ENCODE measurements around the gene SEPTIN12. TPM values are rescaled to one million over a fixed set of nuclear protein-coding genes. Genes with fewer than 3 reads are reported as not detected.

The SEPTIN12 gene
- total RNA-seq, 1 experiment from 2014 or later = not detected

DNA sequence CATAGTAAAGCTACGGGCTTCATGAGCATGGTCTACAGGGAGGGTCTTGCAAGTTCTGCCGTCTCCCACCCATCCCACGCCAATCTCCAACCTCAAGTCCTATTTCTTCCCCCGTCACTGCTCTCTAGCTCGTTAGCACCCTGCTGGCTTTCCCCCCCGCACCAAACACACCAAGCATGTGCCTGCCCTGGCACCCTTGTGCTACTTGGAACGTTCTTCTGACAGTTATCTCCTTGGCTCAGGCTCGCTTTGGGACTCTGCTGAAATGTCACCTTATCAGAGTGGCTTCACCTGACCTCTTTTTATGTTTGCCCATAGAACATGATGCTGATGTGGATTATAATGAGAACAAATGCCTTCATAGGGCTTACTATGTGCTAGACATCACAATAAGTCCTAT is 37.1 kb upstream of the SEPTIN12 start (continued):
- TF ChIP-seq, protein P1, sequence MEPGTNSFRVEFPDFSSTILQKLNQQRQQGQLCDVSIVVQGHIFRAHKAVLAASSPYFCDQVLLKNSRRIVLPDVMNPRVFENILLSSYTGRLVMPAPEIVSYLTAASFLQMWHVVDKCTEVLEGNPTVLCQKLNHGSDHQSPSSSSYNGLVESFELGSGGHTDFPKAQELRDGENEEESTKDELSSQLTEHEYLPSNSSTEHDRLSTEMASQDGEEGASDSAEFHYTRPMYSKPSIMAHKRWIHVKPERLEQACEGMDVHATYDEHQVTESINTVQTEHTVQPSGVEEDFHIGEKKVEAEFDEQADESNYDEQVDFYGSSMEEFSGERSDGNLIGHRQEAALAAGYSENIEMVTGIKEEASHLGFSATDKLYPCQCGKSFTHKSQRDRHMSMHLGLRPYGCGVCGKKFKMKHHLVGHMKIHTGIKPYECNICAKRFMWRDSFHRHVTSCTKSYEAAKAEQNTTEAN (CRISPR knock-in tag; IDR thresholded peaks at IDR 0.05) = no peak
- TF ChIP-seq NR2C2 (CRISPR knock-in tag; IDR thresholded peaks at IDR 0.05) = no peak

DNA sequence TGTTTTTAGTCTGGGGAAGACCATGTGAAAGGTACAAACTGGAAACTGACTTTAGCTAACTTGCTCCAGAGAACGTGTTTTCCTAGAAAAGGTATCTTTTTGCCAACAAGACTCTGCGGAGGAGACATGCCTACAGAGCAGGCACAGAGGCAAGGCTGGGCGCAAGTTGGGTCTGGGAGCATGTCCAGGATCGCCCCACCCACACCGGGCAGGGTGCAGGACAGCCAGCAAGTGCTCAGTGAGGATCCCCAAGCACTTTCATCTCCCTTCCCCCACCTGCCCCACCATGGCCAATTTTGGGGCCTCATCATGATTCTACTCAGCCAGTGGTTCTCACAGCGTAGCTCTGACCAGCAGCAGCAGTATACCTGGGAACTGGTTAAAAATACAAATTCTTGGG is 32.5 kb upstream of the SEPTIN12 start:
- TF ChIP-seq, protein P2, sequence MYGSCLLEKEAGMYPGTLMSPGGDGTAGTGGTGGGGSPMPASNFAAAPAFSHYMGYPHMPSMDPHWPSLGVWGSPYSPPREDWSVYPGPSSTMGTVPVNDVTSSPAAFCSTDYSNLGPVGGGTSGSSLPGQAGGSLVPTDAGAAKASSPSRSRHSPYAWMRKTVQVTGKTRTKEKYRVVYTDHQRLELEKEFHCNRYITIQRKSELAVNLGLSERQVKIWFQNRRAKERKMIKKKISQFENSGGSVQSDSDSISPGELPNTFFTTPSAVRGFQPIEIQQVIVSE (CRISPR knock-in tag; IDR thresholded peaks at IDR 0.05; ENCODE audit: borderline replicate concordance) = no peak
- TF ChIP-seq ATF1 (CRISPR knock-in tag; IDR thresholded peaks at IDR 0.05) (no peak), ZNF671 (CRISPR knock-in tag; IDR thresholded peaks at IDR 0.05) (no peak), ZNF416 (CRISPR knock-in tag; IDR thresholded peaks at IDR 0.05) (no peak), RELA (CRISPR knock-in tag; IDR thresholded peaks at IDR 0.05; ENCODE audit: borderline replicate concordance) (no peak), GTF2I (CRISPR knock-in tag; conservative IDR thresholded peaks at IDR 0.05) (no peak)
- TF ChIP-seq, protein P3, sequence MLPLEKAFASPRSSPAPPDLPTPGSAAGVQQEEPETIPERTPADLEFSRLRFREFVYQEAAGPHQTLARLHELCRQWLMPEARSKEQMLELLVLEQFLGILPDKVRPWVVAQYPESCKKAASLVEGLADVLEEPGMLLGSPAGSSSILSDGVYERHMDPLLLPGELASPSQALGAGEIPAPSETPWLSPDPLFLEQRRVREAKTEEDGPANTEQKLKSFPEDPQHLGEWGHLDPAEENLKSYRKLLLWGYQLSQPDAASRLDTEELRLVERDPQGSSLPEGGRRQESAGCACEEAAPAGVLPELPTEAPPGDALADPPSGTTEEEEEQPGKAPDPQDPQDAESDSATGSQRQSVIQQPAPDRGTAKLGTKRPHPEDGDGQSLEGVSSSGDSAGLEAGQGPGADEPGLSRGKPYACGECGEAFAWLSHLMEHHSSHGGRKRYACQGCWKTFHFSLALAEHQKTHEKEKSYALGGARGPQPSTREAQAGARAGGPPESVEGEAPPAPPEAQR (CRISPR knock-in tag; IDR thresholded peaks at IDR 0.05) = no peak
- TF ChIP-seq, protein P4, sequence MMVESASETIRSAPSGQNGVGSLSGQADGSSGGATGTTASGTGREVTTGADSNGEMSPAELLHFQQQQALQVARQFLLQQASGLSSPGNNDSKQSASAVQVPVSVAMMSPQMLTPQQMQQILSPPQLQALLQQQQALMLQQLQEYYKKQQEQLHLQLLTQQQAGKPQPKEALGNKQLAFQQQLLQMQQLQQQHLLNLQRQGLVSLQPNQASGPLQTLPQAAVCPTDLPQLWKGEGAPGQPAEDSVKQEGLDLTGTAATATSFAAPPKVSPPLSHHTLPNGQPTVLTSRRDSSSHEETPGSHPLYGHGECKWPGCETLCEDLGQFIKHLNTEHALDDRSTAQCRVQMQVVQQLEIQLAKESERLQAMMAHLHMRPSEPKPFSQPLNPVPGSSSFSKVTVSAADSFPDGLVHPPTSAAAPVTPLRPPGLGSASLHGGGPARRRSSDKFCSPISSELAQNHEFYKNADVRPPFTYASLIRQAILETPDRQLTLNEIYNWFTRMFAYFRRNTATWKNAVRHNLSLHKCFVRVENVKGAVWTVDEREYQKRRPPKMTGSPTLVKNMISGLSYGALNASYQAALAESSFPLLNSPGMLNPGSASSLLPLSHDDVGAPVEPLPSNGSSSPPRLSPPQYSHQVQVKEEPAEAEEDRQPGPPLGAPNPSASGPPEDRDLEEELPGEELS (CRISPR knock-in tag; IDR thresholded peaks at IDR 0.05) = no peak
- TF ChIP-seq, protein P5, sequence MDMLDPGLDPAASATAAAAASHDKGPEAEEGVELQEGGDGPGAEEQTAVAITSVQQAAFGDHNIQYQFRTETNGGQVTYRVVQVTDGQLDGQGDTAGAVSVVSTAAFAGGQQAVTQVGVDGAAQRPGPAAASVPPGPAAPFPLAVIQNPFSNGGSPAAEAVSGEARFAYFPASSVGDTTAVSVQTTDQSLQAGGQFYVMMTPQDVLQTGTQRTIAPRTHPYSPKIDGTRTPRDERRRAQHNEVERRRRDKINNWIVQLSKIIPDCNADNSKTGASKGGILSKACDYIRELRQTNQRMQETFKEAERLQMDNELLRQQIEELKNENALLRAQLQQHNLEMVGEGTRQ (CRISPR knock-in tag; IDR thresholded peaks at IDR 0.05) = no peak
- peaks cover 60% of the 10 kb centered on the region for H3K36me3 Mint-ChIP-seq
- CTCF ChIA-PET = no interaction called here
- H3K4me1 Mint-ChIP-seq = no peaks in the 10 kb centered on the region
- POLR2A ChIA-PET = no interaction called here
- H3K9me3 Mint-ChIP-seq = no peaks in the 10 kb centered on the region
- H3K4me3 Mint-ChIP-seq = no peak overlapping the region
- H3K27me3 Mint-ChIP-seq (ENCODE audit: low read depth) = no peaks in the 10 kb centered on the region
- H3K27ac Mint-ChIP-seq = no peak overlapping the region
- no peak for ATAC-seq
- DNase-seq (ENCODE audit: low spot score) = no peak

DNA sequence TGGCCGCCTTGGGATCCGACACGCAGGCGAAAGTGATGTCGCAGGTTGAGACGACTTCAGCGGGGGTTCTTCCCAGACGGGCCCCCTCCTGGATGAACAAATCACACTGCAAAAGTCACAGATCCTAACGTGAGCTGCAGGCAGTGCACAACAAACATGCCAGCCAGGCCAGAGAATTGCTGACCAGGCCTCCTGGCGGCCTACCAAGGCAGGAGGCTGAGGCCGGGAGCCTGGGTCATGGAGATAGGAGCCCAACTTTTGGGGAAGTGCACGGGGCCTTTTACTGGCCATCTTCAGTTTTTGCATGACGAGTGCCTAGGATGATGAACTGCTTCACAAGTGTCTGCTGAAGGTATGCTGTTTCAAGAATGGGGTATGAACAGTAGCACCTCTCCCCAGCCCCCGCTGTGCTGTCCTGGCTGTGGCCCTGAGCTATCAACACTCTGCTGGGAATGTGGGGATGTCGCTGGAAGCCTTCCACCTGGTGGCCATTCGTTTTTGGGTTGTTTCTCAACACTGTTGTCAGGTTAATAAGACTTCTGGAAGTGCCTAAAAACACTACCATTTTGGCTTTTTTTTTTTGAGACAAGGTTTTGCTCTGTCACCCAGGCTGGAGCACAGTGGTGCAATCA is 26.5 kb upstream of the SEPTIN12 start:
- DNase-seq (ENCODE audit: low spot score) (no peak), ATAC-seq (no peak; the same call in 1 of the 2 replicates)
- H3K9me3 Mint-ChIP-seq = no peaks in the 10 kb centered on the region
- no peak overlapping the region for H3K27ac Mint-ChIP-seq
- no peaks in the 10 kb centered on the region for H3K27me3 Mint-ChIP-seq (ENCODE audit: low read depth)
- peaks cover 67% of the 10 kb centered on the region for H3K36me3 Mint-ChIP-seq
- POLR2A ChIA-PET = no interaction called here
- H3K4me1 Mint-ChIP-seq = no peaks in the 10 kb centered on the region
- H3K4me3 Mint-ChIP-seq = no peak overlapping the region
- CTCF ChIA-PET = interaction anchor here (0.7 to 1.3 kb wide), 5 partner anchors 12 to 211 kb away, joined by 3 to 7 read pairs (median 3); partner anchors contain the start of genes ANKS3, DNAAF8 and ROGDI
- TF ChIP-seq, protein P6, sequence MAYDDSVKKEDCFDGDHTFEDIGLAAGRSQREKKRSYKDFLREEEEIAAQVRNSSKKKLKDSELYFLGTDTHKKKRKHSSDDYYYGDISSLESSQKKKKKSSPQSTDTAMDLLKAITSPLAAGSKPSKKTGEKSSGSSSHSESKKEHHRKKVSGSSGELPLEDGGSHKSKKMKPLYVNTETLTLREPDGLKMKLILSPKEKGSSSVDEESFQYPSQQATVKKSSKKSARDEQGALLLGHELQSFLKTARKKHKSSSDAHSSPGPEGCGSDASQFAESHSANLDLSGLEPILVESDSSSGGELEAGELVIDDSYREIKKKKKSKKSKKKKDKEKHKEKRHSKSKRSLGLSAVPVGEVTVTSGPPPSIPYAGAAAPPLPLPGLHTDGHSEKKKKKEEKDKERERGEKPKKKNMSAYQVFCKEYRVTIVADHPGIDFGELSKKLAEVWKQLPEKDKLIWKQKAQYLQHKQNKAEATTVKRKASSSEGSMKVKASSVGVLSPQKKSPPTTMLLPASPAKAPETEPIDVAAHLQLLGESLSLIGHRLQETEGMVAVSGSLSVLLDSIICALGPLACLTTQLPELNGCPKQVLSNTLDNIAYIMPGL (CRISPR knock-in tag; IDR thresholded peaks at IDR 0.05) = no peak
- TF ChIP-seq, protein P7, sequence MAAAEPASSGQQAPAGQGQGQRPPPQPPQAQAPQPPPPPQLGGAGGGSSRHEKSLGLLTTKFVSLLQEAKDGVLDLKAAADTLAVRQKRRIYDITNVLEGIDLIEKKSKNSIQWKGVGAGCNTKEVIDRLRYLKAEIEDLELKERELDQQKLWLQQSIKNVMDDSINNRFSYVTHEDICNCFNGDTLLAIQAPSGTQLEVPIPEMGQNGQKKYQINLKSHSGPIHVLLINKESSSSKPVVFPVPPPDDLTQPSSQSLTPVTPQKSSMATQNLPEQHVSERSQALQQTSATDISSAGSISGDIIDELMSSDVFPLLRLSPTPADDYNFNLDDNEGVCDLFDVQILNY (CRISPR knock-in tag; IDR thresholded peaks at IDR 0.05) = no peak
- TF ChIP-seq MYBL2 (CRISPR knock-in tag; IDR thresholded peaks at IDR 0.05) = no peak
- TF ChIP-seq NR2C2 (CRISPR knock-in tag; IDR thresholded peaks at IDR 0.05) = no peak
- TF ChIP-seq, protein P8, sequence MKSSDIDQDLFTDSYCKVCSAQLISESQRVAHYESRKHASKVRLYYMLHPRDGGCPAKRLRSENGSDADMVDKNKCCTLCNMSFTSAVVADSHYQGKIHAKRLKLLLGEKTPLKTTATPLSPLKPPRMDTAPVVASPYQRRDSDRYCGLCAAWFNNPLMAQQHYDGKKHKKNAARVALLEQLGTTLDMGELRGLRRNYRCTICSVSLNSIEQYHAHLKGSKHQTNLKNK (CRISPR knock-in tag; IDR thresholded peaks at IDR 0.05) = no peak
- no peak for TF ChIP-seq CREB1 (CRISPR knock-in tag; IDR thresholded peaks at IDR 0.05)
- no peak for TF ChIP-seq GTF2I (CRISPR knock-in tag; conservative IDR thresholded peaks at IDR 0.05)
- TF ChIP-seq FOXJ3 (CRISPR knock-in tag; IDR thresholded peaks at IDR 0.05; ENCODE audit: borderline replicate concordance) = no peak
- TF ChIP-seq ATF1 (CRISPR knock-in tag; IDR thresholded peaks at IDR 0.05) = no peak
- TF ChIP-seq KAT7 (CRISPR knock-in tag; IDR thresholded peaks at IDR 0.05; ENCODE audit: borderline replicate concordance) = no peak
- TF ChIP-seq SMAD3 (CRISPR knock-in tag; IDR thresholded peaks at IDR 0.05; ENCODE audit: borderline replicate concordance) = no peak
- TF ChIP-seq, protein P4 (CRISPR knock-in tag; IDR thresholded peaks at IDR 0.05) = no peak
